ENCODE results near the gene RFX2. TPM values are rescaled to one million over a fixed set of nuclear protein-coding genes. Genes with fewer than 3 reads are reported as not detected.
A peak's percentile ranks its signal among the peaks of the same experiment; 100 is the strongest.

Gene RFX2
- total RNA-seq, 1 experiment from 2014 or later = 13.7 TPM

- peaks cover 2% of the 10 kb centered on the region for H3K9me3 Mint-ChIP-seq (ENCODE audit: low read depth, unreplicated experiment)
- no peak overlapping the region for H3K27ac Mint-ChIP-seq (ENCODE audit: unreplicated experiment)
- H3K36me3 Mint-ChIP-seq (ENCODE audit: insufficient read depth, unreplicated experiment) = peaks cover 11% of the 10 kb centered on the region
- no peak overlapping the region for H3K4me3 Mint-ChIP-seq (ENCODE audit: low read depth, unreplicated experiment)
- H3K27me3 Mint-ChIP-seq (ENCODE audit: unreplicated experiment) = no peaks in the 10 kb centered on the region
- DNase-seq = no peak
- no peak for TF ChIP-seq CTCF (IDR thresholded peaks at IDR 0.05; ENCODE audit: unreplicated experiment)
- BruUV-seq (replicated peaks) = no TSS peak
- CTCF ChIA-PET = no interaction called here
- peaks cover 25% of the 10 kb centered on the region for H3K4me1 Mint-ChIP-seq (ENCODE audit: low read depth, unreplicated experiment)
- intact Hi-C loops (cut with micrococcal nuclease; ENCODE audit: unreplicated experiment) = no loop called here
Measured at GRCh38 chr19:6071875-6072274, 38.4 kb downstream of the RFX2 start.

- Mint-ChIP-seq H3K4me3 (ENCODE audit: low read depth, unreplicated experiment) (no peak overlapping the region), H3K27me3 (ENCODE audit: unreplicated experiment) (no peaks in the 10 kb centered on the region), H3K9me3 (ENCODE audit: low read depth, unreplicated experiment) (peaks cover 2% of the 10 kb centered on the region), H3K4me1 (ENCODE audit: low read depth, unreplicated experiment) (peaks cover 30% of the 10 kb centered on the region), H3K27ac (ENCODE audit: unreplicated experiment) (no peak overlapping the region), H3K36me3 (ENCODE audit: insufficient read depth, unreplicated experiment) (peaks cover 21% of the 10 kb centered on the region)
- no peak for DNase-seq
- no peak for TF ChIP-seq CTCF (IDR thresholded peaks at IDR 0.05; ENCODE audit: unreplicated experiment)
- CTCF ChIA-PET = no interaction called here
- intact Hi-C loops (cut with micrococcal nuclease; ENCODE audit: unreplicated experiment) = no loop called here
- no TSS peak for BruUV-seq (replicated peaks)
Measured at GRCh38 chr19:6070720-6071485, 39.4 kb downstream of the RFX2 start.

- peaks cover 25% of the 10 kb centered on the region for H3K4me1 Mint-ChIP-seq (ENCODE audit: low read depth, unreplicated experiment)
- CTCF ChIA-PET = no interaction called here
- intact Hi-C loops (cut with micrococcal nuclease; ENCODE audit: unreplicated experiment) = no loop called here
- peaks cover 2% of the 10 kb centered on the region for H3K9me3 Mint-ChIP-seq (ENCODE audit: low read depth, unreplicated experiment)
- peaks cover 21% of the 10 kb centered on the region for H3K36me3 Mint-ChIP-seq (ENCODE audit: insufficient read depth, unreplicated experiment)
- DNase-seq = no peak
- BruUV-seq (replicated peaks) = no TSS peak
- TF ChIP-seq CTCF (IDR thresholded peaks at IDR 0.05; ENCODE audit: unreplicated experiment) = no peak
- no peak overlapping the region for H3K4me3 Mint-ChIP-seq (ENCODE audit: low read depth, unreplicated experiment)
- H3K27me3 Mint-ChIP-seq (ENCODE audit: unreplicated experiment) = no peaks in the 10 kb centered on the region
- H3K27ac Mint-ChIP-seq (ENCODE audit: unreplicated experiment) = no peak overlapping the region
Measured at GRCh38 chr19:6070207-6070681, 40.1 kb downstream of the RFX2 start.

GRCh38 chr19:6069268-6069791 lies 41.0 kb downstream of the RFX2 start:
- intact Hi-C loops (cut with micrococcal nuclease; ENCODE audit: unreplicated experiment) = no loop called here
- BruUV-seq (replicated peaks) = no TSS peak
- no peak for DNase-seq
- TF ChIP-seq CTCF (IDR thresholded peaks at IDR 0.05; ENCODE audit: unreplicated experiment) = no peak
- peaks cover 2% of the 10 kb centered on the region for H3K9me3 Mint-ChIP-seq (ENCODE audit: low read depth, unreplicated experiment)
- no peaks in the 10 kb centered on the region for H3K27me3 Mint-ChIP-seq (ENCODE audit: unreplicated experiment)
- H3K4me3 Mint-ChIP-seq (ENCODE audit: low read depth, unreplicated experiment) = no peak overlapping the region
- CTCF ChIA-PET = no interaction called here
- H3K27ac Mint-ChIP-seq (ENCODE audit: unreplicated experiment) = peak overlapping the region; percentile 35
- H3K36me3 Mint-ChIP-seq (ENCODE audit: insufficient read depth, unreplicated experiment) = peaks cover 16% of the 10 kb centered on the region
- peaks cover 28% of the 10 kb centered on the region for H3K4me1 Mint-ChIP-seq (ENCODE audit: low read depth, unreplicated experiment)

All from Calu3 (cell line).